ENCODE data around the gene DAAM2.

Gene DAAM2

DNA sequence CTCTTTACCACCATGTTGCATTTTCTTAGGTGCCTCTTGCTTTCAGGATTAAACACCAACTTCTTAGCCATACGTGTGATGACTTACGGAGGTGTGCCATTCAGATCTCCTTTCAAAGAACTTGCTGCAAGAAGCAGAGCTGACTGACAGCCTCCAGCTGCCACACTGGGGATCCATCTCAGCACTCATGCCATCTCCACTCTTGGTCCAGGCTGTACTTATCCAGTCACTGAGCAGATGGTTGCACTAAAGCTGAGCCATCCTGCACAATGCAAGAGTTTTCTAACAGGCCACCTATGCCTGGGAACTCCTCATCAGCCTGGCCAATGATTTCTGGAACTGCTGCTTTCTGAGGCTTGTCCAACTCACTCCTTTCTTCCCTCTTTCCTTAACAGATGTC lies 35.6 kb upstream of the DAAM2 start:
- TF ChIP-seq, protein P1, sequence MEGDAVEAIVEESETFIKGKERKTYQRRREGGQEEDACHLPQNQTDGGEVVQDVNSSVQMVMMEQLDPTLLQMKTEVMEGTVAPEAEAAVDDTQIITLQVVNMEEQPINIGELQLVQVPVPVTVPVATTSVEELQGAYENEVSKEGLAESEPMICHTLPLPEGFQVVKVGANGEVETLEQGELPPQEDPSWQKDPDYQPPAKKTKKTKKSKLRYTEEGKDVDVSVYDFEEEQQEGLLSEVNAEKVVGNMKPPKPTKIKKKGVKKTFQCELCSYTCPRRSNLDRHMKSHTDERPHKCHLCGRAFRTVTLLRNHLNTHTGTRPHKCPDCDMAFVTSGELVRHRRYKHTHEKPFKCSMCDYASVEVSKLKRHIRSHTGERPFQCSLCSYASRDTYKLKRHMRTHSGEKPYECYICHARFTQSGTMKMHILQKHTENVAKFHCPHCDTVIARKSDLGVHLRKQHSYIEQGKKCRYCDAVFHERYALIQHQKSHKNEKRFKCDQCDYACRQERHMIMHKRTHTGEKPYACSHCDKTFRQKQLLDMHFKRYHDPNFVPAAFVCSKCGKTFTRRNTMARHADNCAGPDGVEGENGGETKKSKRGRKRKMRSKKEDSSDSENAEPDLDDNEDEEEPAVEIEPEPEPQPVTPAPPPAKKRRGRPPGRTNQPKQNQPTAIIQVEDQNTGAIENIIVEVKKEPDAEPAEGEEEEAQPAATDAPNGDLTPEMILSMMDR (IDR thresholded peaks at IDR 0.05; ENCODE audit: low read depth, low read length, missing control alignments), result no peak
- DNase-seq (ENCODE audit: extremely low read depth, low read depth), result no peak
- no peak overlapping the region for H3K4me3 ChIP-seq (replicated peaks; ENCODE audit: low read depth, low read length)

DNA sequence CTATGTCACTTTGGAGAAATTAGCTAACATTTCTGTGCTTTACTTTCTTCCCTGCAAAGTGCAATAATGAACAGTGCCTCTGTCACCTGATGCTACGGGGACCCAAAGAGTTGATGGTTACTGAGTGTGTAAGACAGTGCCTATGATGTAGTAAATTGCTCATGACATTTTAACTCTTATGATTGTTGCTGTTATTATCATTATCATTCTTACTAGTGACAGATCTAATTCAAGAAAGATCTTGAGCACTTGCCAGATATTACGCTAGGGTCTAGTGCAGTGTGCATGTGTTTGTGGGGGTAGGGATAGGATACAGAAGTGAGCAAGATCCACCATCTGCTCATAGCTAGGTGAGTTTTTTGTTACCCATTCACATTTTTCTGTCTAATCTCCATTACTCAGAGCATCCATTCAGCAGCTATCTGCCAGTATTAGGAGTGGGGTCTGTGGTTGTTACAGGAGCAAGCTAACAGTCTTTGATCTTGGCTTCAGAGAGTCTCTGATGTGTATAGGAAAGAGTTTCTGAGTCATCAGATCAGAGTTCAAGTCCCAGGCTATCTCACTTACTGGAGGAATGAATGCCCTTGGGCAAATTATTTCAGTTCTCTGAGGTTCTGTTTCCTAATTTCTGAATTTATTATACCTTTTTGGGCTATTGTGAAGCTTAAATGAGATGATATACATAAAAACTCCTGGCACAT lies 33.1 kb upstream of the DAAM2 start:
- DNase-seq (ENCODE audit: extremely low read depth, low read depth), result no peak
- no peak overlapping the region for H3K4me3 ChIP-seq (replicated peaks; ENCODE audit: low read depth, low read length)
- TF ChIP-seq, protein P1 (IDR thresholded peaks at IDR 0.05; ENCODE audit: low read depth, low read length, missing control alignments), result no peak

GRCh38 chr6:39760226-39760952 lies 31.8 kb upstream of the DAAM2 start:
- H3K4me3 ChIP-seq (replicated peaks; ENCODE audit: low read depth, low read length), result no peak overlapping the region
- TF ChIP-seq, protein P1 (IDR thresholded peaks at IDR 0.05; ENCODE audit: low read depth, low read length, missing control alignments), result no peak
- DNase-seq (ENCODE audit: extremely low read depth, low read depth), result no peak

DNA sequence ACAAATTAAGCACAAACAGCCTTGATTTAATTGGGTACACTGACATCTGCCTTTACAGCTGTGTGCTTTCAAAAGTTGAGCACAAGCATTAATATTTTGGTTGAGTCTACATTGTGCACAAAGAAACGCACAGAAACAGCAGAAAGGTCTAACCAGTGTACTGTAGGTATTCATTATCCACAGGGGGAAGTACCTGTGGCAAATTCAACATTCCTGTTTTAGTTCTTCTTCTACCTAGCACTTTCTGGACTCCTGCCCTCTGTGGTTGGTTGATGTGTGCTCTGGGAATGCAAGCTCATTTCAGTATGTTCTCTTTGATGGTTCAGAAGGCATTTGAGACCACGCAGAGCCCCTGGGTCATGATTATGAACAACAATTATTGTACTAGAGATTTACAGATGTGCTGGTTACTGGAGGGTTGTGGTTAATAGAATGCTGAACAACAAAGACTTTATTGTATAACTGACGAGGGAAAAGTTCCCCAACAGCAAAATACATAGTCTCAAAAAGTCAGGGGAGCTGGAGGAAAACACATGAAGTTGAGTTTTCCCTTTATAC lies 26.6 kb upstream of the DAAM2 start:
- H3K4me3 ChIP-seq (replicated peaks; ENCODE audit: low read depth, low read length), result no peak overlapping the region
- TF ChIP-seq, protein P1 (IDR thresholded peaks at IDR 0.05; ENCODE audit: low read depth, low read length, missing control alignments), result no peak
- no peak for DNase-seq (ENCODE audit: extremely low read depth, low read depth)

GRCh38 chr6:39769012-39769411 lies 23.2 kb upstream of the DAAM2 start:
- no peak for DNase-seq (ENCODE audit: extremely low read depth, low read depth)
- TF ChIP-seq, protein P1 (IDR thresholded peaks at IDR 0.05; ENCODE audit: low read depth, low read length, missing control alignments), result no peak
- no peak overlapping the region for H3K4me3 ChIP-seq (replicated peaks; ENCODE audit: low read depth, low read length)

DNA sequence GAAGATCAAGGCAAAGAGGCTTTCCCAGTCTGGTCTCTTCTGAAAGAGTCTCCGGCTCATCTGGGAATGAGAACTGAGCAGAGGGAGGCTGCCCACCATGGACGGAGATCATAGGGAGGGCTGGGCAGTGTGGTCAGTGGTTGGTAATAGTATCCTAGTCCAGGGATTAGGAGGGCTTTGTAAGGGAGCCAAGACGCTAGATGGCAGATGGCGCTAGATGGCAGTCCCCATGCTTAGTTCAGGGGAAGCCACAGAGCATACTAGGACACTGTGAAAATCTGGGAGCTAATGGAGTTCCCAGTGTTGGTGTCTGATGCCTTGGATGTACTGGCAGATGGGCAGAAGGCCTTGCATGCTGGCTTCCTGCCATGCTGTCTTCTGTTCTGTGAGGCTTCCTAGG lies 21.7 kb upstream of the DAAM2 start:
- TF ChIP-seq, protein P1 (IDR thresholded peaks at IDR 0.05; ENCODE audit: low read depth, low read length, missing control alignments), result no peak
- no peak for DNase-seq (ENCODE audit: extremely low read depth, low read depth)
- H3K4me3 ChIP-seq (replicated peaks; ENCODE audit: low read depth, low read length), result no peak overlapping the region

All from HFF-Myc (cell line).